Bronchial epithelial cell (primary cell): ENCODE measurements around the gene REN. TPM values are rescaled to one million over a fixed set of nuclear protein-coding genes. Genes with fewer than 3 reads are reported as not detected.
A peak's percentile ranks its signal among the peaks of the same experiment; 100 is the strongest.

Experiments
- DNase-seq: peaks from one replicate; pipeline ENCODE4 v3.0.0-alpha.2; 2010; ENCODE audit warnings: low read depth
- FAIRE-seq: peaks from 2 replicates; lab custom pipeline; 2011; peaks lifted over from hg19 to GRCh38; lab: Jason Lieb, UNC
- H3K27me3 ChIP-seq: 2 replicates; pipeline ENCODE4 v1.5.1; 2011; ENCODE audit warnings: low read length; ENCODE audit not compliant: control insufficient read depth, insufficient read depth
- H3K36me3 ChIP-seq: 2 replicates; pipeline ENCODE4 v1.5.1; 2011; ENCODE audit warnings: low read length; ENCODE audit not compliant: control insufficient read depth, insufficient read depth
- H3K4me3 ChIP-seq: 2 replicates; pipeline ENCODE4 v1.5.1; 2011; ENCODE audit warnings: mild to moderate bottlenecking, low read depth, low read length, control low read depth
- CTCF ChIP-seq: IDR thresholded peaks from 2 replicates; pipeline ENCODE4 v1.5.1; 2011; ENCODE audit warnings: mild to moderate bottlenecking, moderate library complexity, low read length, control low read depth, inconsistent platforms; ENCODE audit not compliant: insufficient read depth, severe bottlenecking
- total RNA-seq: library from RNA; depleted of rRNA; stranded (reverse); fragments of >200 nt; gene quantifications from 2 replicates; pipeline ENCODE4 v1.2.1, GENCODE V29; 2014

The REN gene
- total RNA-seq, 1 donor from 2014 or later: 0.26 TPM

- Histone ChIP-seq H3K36me3 (no peaks in the 10 kb centered on the region), H3K4me3 (no peak overlapping the region), H3K27me3 (peaks cover 2% of the 10 kb centered on the region)
- FAIRE-seq (no peak), DNase-seq (no peak)
- no peak for TF ChIP-seq CTCF
Measured at GRCh38 chr1:204178487-204179281, 12.5 kb upstream of the REN start.

- FAIRE-seq: no peak
Measured at GRCh38 chr1:204177133-204177532, 11.0 kb upstream of the REN start.

DNA sequence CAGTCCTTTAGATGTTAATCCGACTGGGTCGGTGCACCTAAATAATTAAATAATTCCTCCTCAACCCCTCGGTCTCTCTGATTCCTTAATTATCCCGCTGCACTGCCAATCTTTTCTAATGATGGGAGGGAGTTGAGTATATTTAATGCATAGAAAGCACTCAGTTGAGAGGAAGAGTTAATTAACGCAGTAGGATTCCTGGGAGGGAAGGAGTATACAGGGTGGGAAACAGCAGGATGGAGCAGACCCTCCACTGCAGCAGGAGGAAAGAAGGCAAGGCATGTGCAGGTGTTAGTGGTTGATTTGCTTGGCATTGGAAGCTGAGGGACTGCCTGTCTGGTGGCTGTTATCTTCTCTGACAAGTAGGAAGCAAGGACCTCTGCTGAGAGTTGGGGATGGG is 9.9 kb upstream of the REN start:
- no peaks in the 10 kb centered on the region for H3K36me3 ChIP-seq
- TF ChIP-seq CTCF: no peak
- H3K4me3 ChIP-seq: no peak overlapping the region
- no peak for FAIRE-seq
- H3K27me3 ChIP-seq: peaks cover 2% of the 10 kb centered on the region
- no peak for DNase-seq

More at GRCh38 chr1:204177133-204177532, 11.0 kb upstream of the REN start:
- DNase-seq: no peak
- no peak overlapping the region for H3K4me3 ChIP-seq
- TF ChIP-seq CTCF: no peak
- H3K36me3 ChIP-seq: no peaks in the 10 kb centered on the region
- peaks cover 2% of the 10 kb centered on the region for H3K27me3 ChIP-seq

DNA sequence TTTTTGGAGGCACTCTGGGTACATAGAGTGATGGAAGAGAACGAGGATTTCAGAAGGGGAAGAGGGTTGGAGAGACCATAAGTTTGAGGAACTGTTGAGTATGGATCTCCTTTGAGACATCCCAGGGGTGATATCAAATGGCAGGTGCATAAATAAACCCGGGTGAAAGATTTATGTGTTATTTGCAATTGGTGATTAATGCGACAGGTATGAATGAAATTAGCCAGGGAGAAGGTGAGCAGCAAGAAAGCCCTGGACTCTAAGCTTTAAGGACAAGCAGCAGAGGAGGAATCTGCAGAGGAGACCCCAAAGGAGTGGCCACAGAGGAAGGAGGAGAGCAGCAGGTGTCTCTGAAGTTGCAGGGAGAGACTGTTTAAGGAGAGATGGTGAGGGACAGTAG is 8.8 kb upstream of the REN start:
- Histone ChIP-seq H3K4me3 (no peak overlapping the region), H3K27me3 (peaks cover 2% of the 10 kb centered on the region), H3K36me3 (no peaks in the 10 kb centered on the region)
- FAIRE-seq (no peak), DNase-seq (peak; percentile 35)
- no peak for TF ChIP-seq CTCF

DNA sequence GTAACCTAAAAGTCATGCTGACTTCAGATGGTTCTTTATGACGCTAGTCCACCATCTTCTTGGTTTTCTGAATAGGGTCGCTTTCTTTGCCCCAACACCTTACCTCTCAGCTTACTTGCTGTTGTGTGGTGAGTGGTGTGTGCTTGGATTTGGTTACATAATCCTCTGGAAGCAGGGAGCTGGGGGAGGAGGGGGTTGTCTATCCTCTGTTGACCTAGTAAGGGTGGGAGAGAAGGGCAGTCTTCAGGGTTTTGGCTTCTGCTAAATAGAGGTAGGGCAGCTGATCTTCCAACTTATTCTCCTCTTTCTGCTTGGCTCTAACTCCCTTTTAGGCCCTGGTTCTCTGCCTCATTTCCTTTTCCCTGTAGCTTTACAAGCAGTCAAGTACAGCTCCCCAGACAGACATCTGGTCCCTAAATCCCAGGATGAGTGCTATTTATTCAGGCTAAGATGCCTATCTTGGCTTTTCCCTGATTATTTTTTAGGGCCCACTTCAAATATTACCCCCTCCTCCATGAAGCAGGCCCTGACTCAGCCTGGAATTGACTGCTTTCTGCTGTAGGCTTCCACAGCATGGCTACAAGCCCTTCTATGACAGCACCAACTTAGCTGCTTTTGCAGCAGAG is 6.4 kb upstream of the REN start:
- Histone ChIP-seq H3K27me3 (peaks cover 1% of the 10 kb centered on the region), H3K4me3 (no peak overlapping the region), H3K36me3 (no peaks in the 10 kb centered on the region)
- no peak for TF ChIP-seq CTCF
- no peak for DNase-seq
- FAIRE-seq: no peak
